ENCODE data around the gene NDUFA13.

The NDUFA13 gene

GRCh38 chr19:19566306-19566705 lies 50.3 kb downstream of the NDUFA13 start:
- no peak for DNase-seq (ENCODE audit: low read depth in 2 of 3, low spot score in 1 of 3)

GRCh38 chr19:19567391-19567790 lies 51.4 kb downstream of the NDUFA13 start:
- no peak for DNase-seq (ENCODE audit: low read depth in 2 of 3, low spot score in 1 of 3)

- DNase-seq (ENCODE audit: low read depth in 2 of 3, low spot score in 1 of 3) = no peak
Observed at GRCh38 chr19:19568802-19569756, 53.1 kb downstream of the NDUFA13 start.

- DNase-seq (ENCODE audit: low read depth in 2 of 3, low spot score in 1 of 3) = no peak
Observed at GRCh38 chr19:19570571-19570970, 54.5 kb downstream of the NDUFA13 start.

GRCh38 chr19:19571071-19571786 lies 55.2 kb downstream of the NDUFA13 start:
- no peak for DNase-seq (ENCODE audit: low read depth in 2 of 3, low spot score in 1 of 3)

- no peak for DNase-seq (ENCODE audit: low read depth in 2 of 3, low spot score in 1 of 3)
Observed at GRCh38 chr19:19575411-19575810, 59.4 kb downstream of the NDUFA13 start.

All from stimulated activated CD4-positive, alpha-beta T cell treated with anti-CD3 and anti-CD28 coated beads, Interleukin-12 subunit alpha, Interleukin-12 subunit beta, amount 100 ng/mL, for 48 hours (primary cell).